Karpas-422 (cell line): Measurements from ENCODE around the gene ITLN1. TPM values are rescaled to one million over a fixed set of nuclear protein-coding genes. Genes with fewer than 3 reads are reported as not detected.

Experiments
- DNase-seq: peaks from one replicate; pipeline ENCODE4 v3.0.0-alpha.2; 2015
- H2AFZ ChIP-seq: fragments of 200-600 bp; sonication (generic); 2 replicates; pipeline ENCODE4 v1.6.1; 2014; ENCODE audit warnings: antibody characterized with exemption, low read length, mixed read lengths
- H3K27ac ChIP-seq: fragments of 200-600 bp; sonication (generic); 2 replicates; pipeline ENCODE4 v1.5.1; 2014; ENCODE audit warnings: mild to moderate bottlenecking, low read length, moderate library complexity
- H3K27me3 ChIP-seq: fragments of 200-600 bp; sonication (generic); 2 replicates; pipeline ENCODE4 v1.6.1; 2014; ENCODE audit warnings: low read length, mixed read lengths
- H3K36me3 ChIP-seq: fragments of 200-600 bp; sonication (generic); 2 replicates; pipeline ENCODE4 v1.6.1; 2014; ENCODE audit warnings: low read length, mixed read lengths; ENCODE audit not compliant: insufficient read depth
- H3K4me1 ChIP-seq: fragments of 200-600 bp; sonication (generic); 2 replicates; pipeline ENCODE4 v1.6.1; 2014; ENCODE audit warnings: mild to moderate bottlenecking, low read length, mixed read lengths
- H3K4me2 ChIP-seq: fragments of 200-600 bp; sonication (generic); 2 replicates; pipeline ENCODE4 v1.6.1; 2014; ENCODE audit warnings: low read length, low read depth, mild to moderate bottlenecking; ENCODE audit not compliant: poor library complexity, severe bottlenecking
- H3K4me3 ChIP-seq: fragments of 200-600 bp; sonication (generic); 2 replicates; pipeline ENCODE4 v1.5.1; 2014; ENCODE audit warnings: mild to moderate bottlenecking, antibody characterized with exemption, low read length, mixed read lengths
- H3K79me2 ChIP-seq: fragments of 200-600 bp; sonication (generic); 2 replicates; pipeline ENCODE4 v1.6.1; 2014; ENCODE audit warnings: mild to moderate bottlenecking, low read length, mixed read lengths
- H3K9ac ChIP-seq: fragments of 200-600 bp; sonication (generic); 2 replicates; pipeline ENCODE4 v1.6.0; 2014; ENCODE audit warnings: low read length
- H3K9me2 ChIP-seq: fragments of 200-600 bp; sonication (generic), shearing (Covaris generic); replicated peaks from 2 replicates; pipeline ENCODE4 v1.6.0; 2014; ENCODE audit warnings: mild to moderate bottlenecking, low read length, moderate library complexity; ENCODE audit not compliant: insufficient read depth
- H3K9me3 ChIP-seq: fragments of 300-700, 200-600 bp; sonication (generic); 2 replicates; pipeline ENCODE4 v1.6.1; 2014; ENCODE audit warnings: low read length, mixed read lengths
- H4K20me1 ChIP-seq: fragments of 200-600 bp; sonication (generic); 2 replicates; pipeline ENCODE4 v1.6.1; 2014; ENCODE audit warnings: mild to moderate bottlenecking, antibody characterized with exemption, low read length, low read depth; ENCODE audit not compliant: insufficient read depth
- total RNA-seq: library from RNA; depleted of rRNA; stranded (reverse); fragments of >200 nt; shearing (Covaris generic); gene quantifications from 2 replicates; pipeline ENCODE4 v1.2.3, GENCODE V29; 2014; ENCODE audit warnings: low replicate concordance

Gene ITLN1
- total RNA-seq, 1 experiment from 2014 or later, result not detected

- Histone ChIP-seq H3K9ac (no peak overlapping the region), H3K27me3 (0 out of 2 replicates have a peak, but pooled peaks cover 4% of the 10 kb centered on the region), H3K4me3 (no peak overlapping the region), H2AFZ (no peak overlapping the region), H3K36me3 (no peaks in the 10 kb centered on the region), H3K79me2 (no peaks in the 10 kb centered on the region), H3K4me2 (no peak overlapping the region), H3K9me2 (no peaks in the 10 kb centered on the region), H3K9me3 (no peaks in the 10 kb centered on the region), H4K20me1 (no peaks in the 10 kb centered on the region), H3K4me1 (no peaks in the 10 kb centered on the region), H3K27ac (no peak overlapping the region)
- DNase-seq, result no peak
Observed at GRCh38 chr1:160844447-160845232, 40.3 kb downstream of the ITLN1 start.

DNA sequence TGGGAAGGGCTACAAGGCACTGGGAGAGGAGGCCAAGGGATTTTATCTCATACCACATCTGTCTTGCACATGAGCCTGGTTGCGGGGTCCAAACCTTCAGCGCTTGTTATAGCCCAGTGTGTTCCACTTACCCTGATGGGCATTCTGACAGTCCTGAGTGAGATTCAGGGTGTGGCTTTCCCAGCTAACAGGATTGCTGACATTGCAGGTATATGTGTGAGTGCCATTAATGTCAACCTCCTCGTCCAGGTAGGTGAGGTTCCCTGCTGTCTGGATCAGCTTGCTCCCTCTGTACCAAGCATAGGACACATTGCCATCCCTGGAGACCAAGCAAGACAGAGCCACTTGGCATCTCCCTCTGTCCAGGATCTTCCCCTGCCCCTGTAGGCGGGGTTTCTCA, 43.9 kb downstream of the ITLN1 start:
- H3K4me2 ChIP-seq, result no peak overlapping the region
- H3K9ac ChIP-seq, result no peak overlapping the region
- peaks cover 4% of the 10 kb centered on the region; the same call in 1 of the 2 replicates for H3K4me1 ChIP-seq
- no peaks in the 10 kb centered on the region for H3K79me2 ChIP-seq
- no peak overlapping the region for H3K4me3 ChIP-seq
- H2AFZ ChIP-seq, result no peak overlapping the region
- H3K27ac ChIP-seq, result no peak overlapping the region
- no peaks in the 10 kb centered on the region for H4K20me1 ChIP-seq
- H3K9me2 ChIP-seq, result no peaks in the 10 kb centered on the region
- DNase-seq, result no peak
- H3K27me3 ChIP-seq, result 0 out of 2 replicates have a peak, but pooled peaks cover 4% of the 10 kb centered on the region
- H3K9me3 ChIP-seq, result no peaks in the 10 kb centered on the region
- no peaks in the 10 kb centered on the region for H3K36me3 ChIP-seq

- 0 out of 2 replicates have a peak, but pooled peaks cover 4% of the 10 kb centered on the region for H3K27me3 ChIP-seq
- H4K20me1 ChIP-seq, result no peaks in the 10 kb centered on the region
- no peak for DNase-seq
- H3K79me2 ChIP-seq, result no peaks in the 10 kb centered on the region
- peaks cover 4% of the 10 kb centered on the region; the same call in 1 of the 2 replicates for H3K4me1 ChIP-seq
- H3K9me2 ChIP-seq, result no peaks in the 10 kb centered on the region
- no peak overlapping the region for H3K9ac ChIP-seq
- H3K27ac ChIP-seq, result no peak overlapping the region
- no peaks in the 10 kb centered on the region for H3K9me3 ChIP-seq
- no peak overlapping the region for H3K4me3 ChIP-seq
- H3K36me3 ChIP-seq, result no peaks in the 10 kb centered on the region
- H2AFZ ChIP-seq, result no peak overlapping the region
- no peak overlapping the region for H3K4me2 ChIP-seq
Observed at GRCh38 chr1:160839746-160840145, 45.2 kb downstream of the ITLN1 start.

GRCh38 chr1:160838888-160839287, 46.1 kb downstream of the ITLN1 start:
- no peaks in the 10 kb centered on the region for H3K36me3 ChIP-seq
- H3K79me2 ChIP-seq, result no peaks in the 10 kb centered on the region
- DNase-seq, result no peak
- no peak overlapping the region for H2AFZ ChIP-seq
- H3K27me3 ChIP-seq, result 0 out of 2 replicates have a peak, but pooled peaks cover under 1% of the 10 kb centered on the region
- no peak overlapping the region for H3K27ac ChIP-seq
- H3K4me1 ChIP-seq, result peaks cover 4% of the 10 kb centered on the region; the same call in 1 of the 2 replicates
- H3K4me3 ChIP-seq, result no peak overlapping the region
- no peaks in the 10 kb centered on the region for H4K20me1 ChIP-seq
- no peak overlapping the region for H3K9ac ChIP-seq
- H3K4me2 ChIP-seq, result no peak overlapping the region
- H3K9me2 ChIP-seq, result no peaks in the 10 kb centered on the region
- H3K9me3 ChIP-seq, result no peaks in the 10 kb centered on the region

DNA sequence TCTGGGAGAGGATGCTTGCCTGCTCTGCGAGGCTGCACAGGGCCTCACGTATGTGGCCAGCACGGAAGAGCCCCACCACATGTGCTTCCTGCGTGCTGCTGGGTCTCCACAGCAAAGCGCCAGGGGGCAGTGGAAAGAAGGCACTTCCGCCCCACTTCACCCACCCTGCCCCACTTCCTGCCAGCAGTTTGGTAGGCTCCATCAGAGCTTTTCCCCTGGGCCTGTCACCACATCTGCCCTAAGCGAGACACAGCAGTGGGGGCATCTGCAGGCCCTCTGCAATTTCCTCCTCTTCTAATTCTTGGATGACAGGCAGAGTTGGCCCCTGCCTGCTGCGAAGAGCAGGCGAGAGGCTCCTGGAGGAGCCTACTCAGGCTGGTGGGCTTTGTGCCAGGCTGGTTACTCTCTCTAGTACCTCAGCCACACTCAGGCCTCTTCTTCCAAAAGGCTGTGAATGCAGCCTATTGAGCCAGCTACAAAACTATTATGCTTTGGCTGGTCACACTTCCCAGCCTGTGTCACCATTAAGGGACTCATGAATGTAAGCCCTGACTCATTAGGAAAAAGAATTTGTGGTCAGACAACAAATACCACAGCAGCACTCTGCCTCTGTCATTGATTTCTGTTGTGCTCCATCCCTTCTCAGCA, 47.3 kb downstream of the ITLN1 start:
- Histone ChIP-seq H4K20me1 (no peaks in the 10 kb centered on the region), H3K9ac (no peak overlapping the region), H3K9me2 (no peaks in the 10 kb centered on the region), H3K27me3 (no peaks in the 10 kb centered on the region), H2AFZ (no peak overlapping the region), H3K79me2 (no peaks in the 10 kb centered on the region), H3K4me3 (no peak overlapping the region), H3K27ac (no peak overlapping the region), H3K36me3 (no peaks in the 10 kb centered on the region), H3K4me2 (no peak overlapping the region), H3K9me3 (no peaks in the 10 kb centered on the region), H3K4me1 (peaks cover 4% of the 10 kb centered on the region; the same call in 1 of the 2 replicates)
- peak; percentile 50 for DNase-seq

DNA sequence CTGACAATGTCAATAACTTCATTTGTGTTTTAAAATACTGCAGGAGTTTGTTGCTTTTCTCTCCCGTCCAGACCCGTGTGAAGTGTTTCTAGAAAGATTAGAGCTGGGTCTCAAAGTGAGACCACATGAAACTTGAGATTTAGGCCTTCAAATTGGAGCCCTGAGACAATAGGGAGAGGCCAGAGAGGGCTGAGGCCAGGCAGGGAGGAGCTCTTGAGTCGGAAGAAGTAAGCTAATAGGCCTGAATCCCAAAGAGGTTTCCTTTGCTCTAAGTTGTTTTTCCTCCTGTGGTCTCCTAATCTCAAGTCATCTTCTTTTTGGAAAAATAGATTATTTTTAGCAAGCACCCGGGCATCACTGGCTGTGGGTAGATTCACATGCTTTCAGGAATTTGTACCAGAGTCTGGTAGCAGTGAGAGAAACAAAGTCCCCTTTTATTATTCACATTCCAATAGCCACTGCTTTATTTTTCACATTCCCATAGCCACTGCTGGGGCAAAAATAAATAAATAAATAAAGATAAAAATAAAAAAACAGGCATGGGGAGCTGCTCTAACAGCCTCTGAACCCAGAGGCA, 47.9 kb downstream of the ITLN1 start:
- Histone ChIP-seq H2AFZ (no peak overlapping the region), H3K36me3 (no peaks in the 10 kb centered on the region), H3K9me3 (no peaks in the 10 kb centered on the region), H3K4me1 (peaks cover 4% of the 10 kb centered on the region; the same call in 1 of the 2 replicates), H3K4me2 (no peak overlapping the region), H3K27ac (no peak overlapping the region), H3K9me2 (no peaks in the 10 kb centered on the region), H3K79me2 (no peaks in the 10 kb centered on the region), H3K9ac (no peak overlapping the region), H3K4me3 (no peak overlapping the region), H3K27me3 (no peaks in the 10 kb centered on the region), H4K20me1 (no peaks in the 10 kb centered on the region)
- DNase-seq, result no peak

DNA sequence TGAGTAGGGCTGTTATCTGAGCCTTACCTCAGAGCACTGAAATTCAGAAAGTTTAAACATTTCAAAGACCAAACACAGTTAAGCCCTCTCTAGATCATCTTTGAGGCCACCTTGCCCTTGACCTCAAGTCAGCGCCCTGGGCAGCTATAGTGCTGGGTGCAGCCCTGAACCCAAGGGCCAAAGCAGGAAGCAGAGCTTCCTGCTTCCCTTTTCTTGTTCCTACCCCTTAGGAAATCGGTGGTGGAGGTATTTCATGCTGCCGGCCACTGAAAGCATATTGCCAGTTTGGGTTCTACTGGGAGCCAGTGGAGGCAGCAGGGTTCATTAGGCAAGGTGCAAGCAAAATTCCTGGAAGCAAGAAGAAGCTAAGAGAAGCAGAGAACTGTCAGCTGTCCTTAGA, 48.4 kb downstream of the ITLN1 start:
- Histone ChIP-seq H3K27me3 (no peaks in the 10 kb centered on the region), H2AFZ (no peak overlapping the region), H3K27ac (no peak overlapping the region), H3K9ac (no peak overlapping the region), H3K79me2 (no peaks in the 10 kb centered on the region), H3K36me3 (no peaks in the 10 kb centered on the region), H3K9me3 (no peaks in the 10 kb centered on the region), H3K4me1 (peaks cover 4% of the 10 kb centered on the region; the same call in 1 of the 2 replicates), H4K20me1 (no peaks in the 10 kb centered on the region), H3K4me3 (no peak overlapping the region), H3K9me2 (no peaks in the 10 kb centered on the region), H3K4me2 (no peak overlapping the region)
- no peak for DNase-seq

DNA sequence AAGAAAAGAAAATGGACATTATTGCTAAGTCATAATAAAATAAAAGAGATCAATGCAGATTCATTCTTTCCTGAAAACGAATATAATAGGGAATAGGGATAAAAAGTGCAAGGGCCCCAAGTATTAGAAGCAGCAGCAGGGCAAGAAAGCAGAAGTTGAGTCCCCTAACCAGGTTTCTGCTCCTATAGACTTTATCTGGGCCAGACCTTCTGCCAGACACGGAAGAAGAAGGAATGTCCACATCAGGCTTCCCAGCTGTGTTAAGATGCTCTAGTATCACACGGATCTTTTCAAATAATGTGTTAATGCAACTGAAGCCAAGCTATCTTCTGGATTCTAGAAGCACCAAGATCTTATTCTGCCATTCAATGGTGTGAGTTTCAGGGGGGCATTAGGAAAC, 49.2 kb downstream of the ITLN1 start:
- Histone ChIP-seq H3K27me3 (no peaks in the 10 kb centered on the region), H3K4me1 (peaks cover 4% of the 10 kb centered on the region; the same call in 1 of the 2 replicates), H3K9me2 (no peaks in the 10 kb centered on the region)

More for the DNA sequence above, 49.2 kb downstream of the ITLN1 start:
- Histone ChIP-seq H3K4me3 (no peak overlapping the region), H3K27ac (no peak overlapping the region), H3K4me2 (no peak overlapping the region), H2AFZ (no peak overlapping the region), H3K9me3 (no peaks in the 10 kb centered on the region), H3K9ac (no peak overlapping the region), H3K36me3 (no peaks in the 10 kb centered on the region), H4K20me1 (no peaks in the 10 kb centered on the region), H3K79me2 (no peaks in the 10 kb centered on the region)
- no peak for DNase-seq
